HepG2 (cell line): Measurements from ENCODE around the gene PTGR3.

Experiments used
- BHLHE40 ChIP-seq: IDR thresholded peaks from 2 replicates; pipeline ENCODE4 v1.6.1; 2011; ENCODE audit warnings: low read length, improper control_type of control experiment
- CHD2 ChIP-seq: IDR thresholded peaks from 2 replicates; pipeline ENCODE4 v1.6.1; 2011; ENCODE audit warnings: low read depth, low read length, improper control_type of control experiment
- CTCF ChIP-seq: sonication (generic); formaldehyde crosslinking; IDR thresholded peaks from 2 replicates; pipeline ENCODE4 v1.5.0; 2020; ENCODE audit warnings: mild to moderate bottlenecking, missing genetic modification reagents, moderate library complexity
- ELF4 ChIP-seq: sonication (generic); formaldehyde crosslinking; IDR thresholded peaks from 2 replicates; pipeline ENCODE4 v1.5.0; 2020; ENCODE audit warnings: missing genetic modification reagents, mild to moderate bottlenecking, moderate library complexity, borderline replicate concordance
- JUN ChIP-seq: sonication (generic); formaldehyde crosslinking; IDR thresholded peaks from 2 replicates; pipeline ENCODE4 v1.4.0; 2020; ENCODE audit warnings: mild to moderate bottlenecking, missing genetic modification reagents
- MXI1 ChIP-seq: IDR thresholded peaks from 3 replicates; pipeline ENCODE4 v1.6.1; 2012; ENCODE audit warnings: low read depth, low read length, inconsistent platforms, borderline replicate concordance
- SMARCE1 ChIP-seq: fragments of 450-650 bp; IDR thresholded peaks from 2 replicates; pipeline ENCODE4 v1.6.1; 2017; ENCODE audit warnings: borderline replicate concordance
- ZNF775 ChIP-seq: sonication (generic); formaldehyde crosslinking; IDR thresholded peaks from 2 replicates; pipeline ENCODE4 v1.4.0; 2020; ENCODE audit warnings: missing genetic modification reagents, mild to moderate bottlenecking, moderate library complexity, borderline replicate concordance
- ZNF782 ChIP-seq: sonication (generic); formaldehyde crosslinking; IDR thresholded peaks from 2 replicates; pipeline ENCODE4 v1.4.0; 2020; ENCODE audit warnings: missing genetic modification reagents, mild to moderate bottlenecking, borderline replicate concordance

- TF ChIP-seq ZNF782 (CRISPR knock-in tag) = no peak
- TF ChIP-seq JUN (CRISPR knock-in tag) = no peak
- no peak for TF ChIP-seq MXI1
- TF ChIP-seq CTCF (CRISPR knock-in tag) = no peak
- TF ChIP-seq ZNF775 (CRISPR knock-in tag) = no peak
- no peak for TF ChIP-seq CHD2
- no peak for TF ChIP-seq BHLHE40
- no peak for TF ChIP-seq ELF4 (CRISPR knock-in tag)
- no peak for TF ChIP-seq SMARCE1
Measured at GRCh38 chr18:75198036-75198435, 10.9 kb downstream of the PTGR3 start.
